Stimulated activated naive CD4-positive, alpha-beta T cell treated with Interleukin-2 at 50 U/mL for 16 hours (primary cell): Measurements from ENCODE around the gene ZNF682.
A peak's percentile ranks its signal among the peaks of the same experiment; 100 is the strongest.
"Not testable (repeated sequence)": the region's sequence is repeated elsewhere in the genome, so short reads cannot be mapped to it uniquely, and the experiment has no call there.

ENCODE experiments used
- DNase-seq: peaks from one replicate; lab custom pipeline; 2025; lab: John Stamatoyannopoulos, UW

The ZNF682 gene

GRCh38 chr19:20039203-20039723 is at the start of gene ZNF682:
Gene ZNF682, minus strand, starts transcription at chr19:20039505. Its CDS starts 160 bp downstream, at chr19:20039345.
- DNase-seq, result peak; percentile 94

DNA sequence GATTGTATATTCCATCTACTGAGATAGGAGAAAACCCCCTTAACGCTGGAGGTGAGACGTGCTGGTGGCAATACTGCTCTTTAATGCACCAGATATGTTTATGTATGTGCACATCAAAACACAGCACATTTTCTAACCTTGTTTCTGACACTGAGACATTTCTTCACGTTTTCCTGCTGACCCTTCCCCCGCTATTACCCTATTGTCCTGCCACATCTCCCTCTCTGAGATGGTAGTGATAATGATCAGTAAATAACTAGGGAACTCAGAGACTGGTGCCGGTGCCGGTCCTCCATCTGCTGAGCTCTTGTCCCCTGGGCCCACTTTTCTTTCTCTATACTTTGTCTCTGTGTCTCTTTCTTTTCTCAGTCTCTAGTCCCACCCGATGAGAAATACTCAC is 43.6 kb upstream of the ZNF682 start:
- not testable (repeated sequence) for DNase-seq

DNA sequence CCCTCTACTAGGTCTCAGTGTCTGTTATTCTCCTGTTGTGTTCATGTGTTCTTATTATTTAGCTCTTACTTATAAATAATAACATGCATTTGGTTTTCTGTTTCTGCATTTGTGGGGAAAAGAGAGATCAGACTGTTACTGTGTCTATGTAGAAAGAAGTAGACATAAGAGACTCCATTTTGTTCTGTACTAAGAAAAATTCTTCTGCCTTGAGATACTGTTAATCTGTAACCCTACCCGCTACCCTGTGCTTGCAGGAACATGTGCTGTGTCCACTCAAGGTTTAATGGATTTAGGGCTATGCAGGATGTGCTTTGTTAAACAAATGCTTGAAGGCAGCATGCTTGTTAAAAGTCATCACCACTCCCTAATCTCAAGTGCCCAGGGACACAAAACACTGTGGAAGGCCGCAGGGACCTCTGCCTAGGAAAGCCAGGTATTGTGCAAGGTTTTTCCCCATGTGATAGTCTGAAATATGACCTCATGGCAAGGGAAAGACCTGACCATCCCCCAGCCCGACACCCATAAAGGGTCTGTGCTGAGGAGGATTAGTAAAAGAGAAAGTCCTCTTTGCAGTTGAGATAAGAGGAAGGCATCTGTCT is 43.0 kb upstream of the ZNF682 start:
- DNase-seq, result not testable (repeated sequence)

DNA sequence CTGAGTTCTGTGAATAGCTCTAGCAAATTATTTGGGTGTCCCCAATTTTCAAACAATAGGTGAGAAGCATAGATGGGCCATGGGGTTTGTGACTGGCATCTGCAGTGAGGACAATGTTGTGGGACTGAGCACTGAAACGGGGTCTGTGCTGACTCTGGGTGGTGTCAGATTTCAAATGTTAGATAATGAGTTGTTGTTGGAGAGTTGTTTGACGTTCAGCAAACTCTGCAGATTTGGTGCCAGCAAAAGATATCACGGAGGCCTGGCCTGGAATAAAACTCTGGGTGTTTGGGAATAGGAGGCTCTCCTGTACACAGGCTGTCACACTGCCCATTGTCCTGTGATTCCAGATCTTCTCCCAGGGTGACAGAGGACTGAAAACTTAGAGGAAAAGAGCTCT is 41.4 kb upstream of the ZNF682 start:
- no peak for DNase-seq

GRCh38 chr19:20079476-20079875 is 40.2 kb upstream of the ZNF682 start:
- DNase-seq, result no peak

- DNase-seq, result no peak
Measured at GRCh38 chr19:20078581-20079031, 39.3 kb upstream of the ZNF682 start.

DNA sequence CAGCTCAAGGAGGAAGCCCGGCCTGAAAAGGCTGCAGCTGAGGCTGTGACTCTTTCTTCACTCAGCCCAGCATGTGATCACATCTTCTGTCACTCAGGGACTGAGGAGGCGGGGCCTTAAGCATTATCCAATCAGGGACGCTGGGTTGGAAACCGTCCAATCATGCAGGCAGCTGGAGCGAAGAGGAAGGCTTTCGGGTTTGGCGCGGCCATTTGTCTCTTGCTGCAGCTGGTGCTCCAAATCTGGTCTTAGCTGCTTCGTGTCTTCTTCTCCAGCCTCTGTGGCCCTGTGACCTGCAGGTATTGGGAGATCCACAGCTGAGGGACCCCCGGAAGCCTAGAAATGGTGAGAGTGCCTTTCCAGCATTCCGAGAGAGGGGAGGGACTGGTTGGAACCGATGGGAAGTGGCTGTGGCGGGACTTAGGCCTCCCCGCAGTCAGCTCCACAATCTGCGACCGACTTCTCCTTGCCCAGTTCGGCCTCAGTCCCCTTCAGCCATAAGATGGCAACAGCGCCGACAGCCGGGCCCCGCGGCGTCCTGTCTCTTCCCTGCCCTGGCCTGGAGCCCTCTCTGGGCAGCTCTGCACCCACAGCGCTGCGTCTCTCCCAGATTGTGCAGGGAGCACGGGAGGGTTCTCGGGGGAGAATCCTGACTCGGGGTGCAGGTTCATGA is 38.6 kb upstream of the ZNF682 start, which contains the start of gene ZNF90:
Gene ZNF90, plus strand, starts transcription at position 210 of the 673 bp plus-strand sequence. Its CDS starts 133 bp downstream, at position 343.
- DNase-seq, result peak; percentile 83

GRCh38 chr19:20072936-20073335 is 33.6 kb upstream of the ZNF682 start:
- no peak for DNase-seq

DNA sequence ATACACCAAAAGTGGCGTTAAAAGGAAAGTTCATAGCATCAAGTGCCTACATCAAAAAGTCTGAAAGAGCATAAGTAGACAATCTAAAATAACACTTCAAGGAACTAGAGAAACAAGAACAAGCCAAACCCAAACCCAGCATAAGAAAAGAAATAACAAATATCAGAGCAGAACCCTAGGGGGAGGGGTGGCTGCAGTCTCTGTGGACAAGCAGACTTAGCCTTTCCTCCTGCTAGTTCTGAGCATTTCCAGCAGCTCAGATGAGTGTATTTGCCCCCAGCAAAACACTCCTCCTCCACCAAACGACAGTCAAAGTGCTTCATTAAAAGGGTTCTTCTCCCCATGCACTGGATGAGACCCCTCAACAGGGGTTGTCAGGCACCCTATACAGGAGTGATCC is 31.4 kb upstream of the ZNF682 start:
- no peak for DNase-seq

DNA sequence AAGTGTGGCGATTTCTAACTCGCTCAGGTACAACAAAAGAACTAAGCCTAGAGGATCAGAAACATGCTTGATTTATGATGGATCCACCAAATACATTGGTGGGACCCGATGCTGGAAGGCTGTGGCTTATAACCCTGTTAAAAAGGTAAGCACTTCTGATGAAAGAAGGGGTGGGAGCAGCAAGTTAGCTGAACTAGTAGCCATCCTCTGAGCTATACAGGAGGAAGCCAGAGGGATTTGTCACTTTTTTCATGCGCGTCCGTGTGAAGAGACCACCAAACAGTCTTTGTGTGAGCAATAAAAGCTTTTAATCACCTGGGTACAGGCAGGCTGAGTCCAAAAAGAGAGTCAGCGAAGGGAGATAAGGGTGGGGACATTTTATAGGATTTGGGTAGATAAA is 29.3 kb upstream of the ZNF682 start:
- not testable (repeated sequence) for DNase-seq

GRCh38 chr19:20067943-20068342 is 28.6 kb upstream of the ZNF682 start:
- no peak for DNase-seq

DNA sequence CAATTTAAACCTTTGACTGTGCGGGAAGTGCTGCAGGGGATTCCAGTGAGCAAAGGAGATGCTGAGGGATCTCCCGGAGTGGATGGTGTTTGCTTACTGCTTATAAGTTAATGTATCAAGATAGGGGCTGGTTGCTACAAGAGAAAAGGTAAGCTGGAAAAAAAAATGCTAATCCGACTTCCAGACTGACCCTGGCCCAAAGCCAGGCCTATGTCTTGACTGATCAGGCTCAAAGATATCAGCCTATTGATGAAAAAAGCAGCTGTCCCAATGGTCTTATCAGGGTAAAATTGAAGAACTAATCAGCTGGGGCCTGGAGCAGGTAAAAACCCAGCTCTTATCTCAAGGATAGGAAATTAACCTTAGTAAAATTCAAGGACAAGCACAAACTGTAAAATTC is 27.6 kb upstream of the ZNF682 start:
- no peak for DNase-seq

DNA sequence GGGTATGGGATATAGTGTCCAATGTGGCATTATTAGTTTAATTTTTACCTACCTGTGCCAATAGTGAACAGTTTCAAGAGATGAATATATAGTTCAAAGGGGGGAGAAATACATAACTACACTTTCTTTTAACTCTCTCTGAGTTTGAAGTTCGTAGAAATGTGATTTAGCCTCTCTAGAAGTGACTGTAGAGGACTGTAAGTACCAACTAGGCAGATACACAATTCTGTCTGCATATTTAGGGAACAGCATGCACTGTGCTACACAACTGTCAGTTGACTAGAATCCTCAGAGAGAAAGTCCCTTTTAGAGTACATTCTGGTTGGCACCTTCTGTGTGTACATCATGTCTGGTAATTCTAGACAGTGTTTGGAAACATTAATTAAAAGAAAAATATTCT is 21.0 kb upstream of the ZNF682 start:
- DNase-seq, result no peak

- DNase-seq, result not testable (repeated sequence)
Measured at GRCh38 chr19:20058738-20059137, 19.4 kb upstream of the ZNF682 start.

DNA sequence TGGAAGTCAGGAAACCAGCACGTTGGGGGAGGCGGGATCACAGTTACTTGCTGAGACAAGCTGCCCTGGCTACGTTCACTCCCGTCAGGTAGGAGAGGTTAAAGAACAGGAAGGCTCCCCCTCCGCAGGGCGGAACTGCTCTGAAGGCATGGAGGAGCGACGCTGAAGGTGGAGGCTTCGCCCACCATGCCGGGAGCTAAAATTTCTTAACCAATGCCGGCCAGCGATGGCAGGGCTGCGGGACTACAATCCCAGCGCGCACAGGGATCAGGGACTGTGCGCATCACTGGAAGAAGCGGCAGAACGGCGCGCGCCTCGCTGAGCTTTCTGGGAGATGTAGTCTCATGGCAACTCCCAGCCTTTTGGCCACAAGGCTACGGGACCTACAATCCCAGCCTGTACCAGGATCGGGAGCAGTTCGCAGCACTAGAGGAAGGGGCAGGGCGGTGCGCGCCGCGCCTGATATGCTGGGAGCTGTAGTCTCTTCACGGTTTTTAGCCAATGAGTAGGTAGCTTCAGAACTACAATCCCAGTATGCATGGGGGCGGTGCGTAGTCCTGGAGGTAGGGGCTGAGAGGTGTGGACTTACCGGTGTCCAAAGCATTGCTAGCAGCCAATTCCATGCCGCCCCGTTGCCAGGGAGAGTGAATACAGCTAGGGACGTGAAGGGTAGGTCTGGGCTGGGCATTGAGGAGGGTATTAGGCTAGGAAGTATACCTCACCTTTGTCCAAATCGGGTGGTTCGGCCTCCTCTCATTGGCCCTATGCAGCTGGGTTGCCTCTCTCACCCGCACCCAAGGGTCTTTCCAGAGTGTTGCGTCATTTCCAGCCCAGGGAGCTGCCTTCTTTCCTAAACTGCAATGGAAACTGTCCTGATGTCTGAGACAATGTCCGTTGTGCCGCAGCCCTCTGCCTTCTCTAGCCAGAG is 12.8 kb upstream of the ZNF682 start:
- DNase-seq, result peak; percentile 66

DNA sequence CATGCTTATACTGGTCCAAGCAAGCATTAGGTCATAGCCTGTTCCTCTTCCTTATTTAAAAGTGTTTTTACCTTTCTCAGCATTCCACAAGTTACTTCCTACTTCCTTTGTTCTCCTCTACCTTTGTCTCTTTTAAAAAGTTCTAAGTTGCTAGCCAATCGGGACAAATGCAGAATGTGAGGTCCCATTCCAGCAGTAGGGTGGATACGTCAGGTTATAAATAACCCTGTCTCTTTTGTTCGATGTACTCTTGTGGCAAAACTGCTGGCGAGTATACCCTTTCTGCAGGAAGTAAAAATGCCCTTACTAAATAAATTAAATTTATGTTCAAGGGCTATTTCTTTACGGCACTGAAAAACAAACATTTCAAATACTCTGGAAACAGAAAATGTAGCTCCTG is 6.4 kb upstream of the ZNF682 start:
- not testable (repeated sequence) for DNase-seq

DNA sequence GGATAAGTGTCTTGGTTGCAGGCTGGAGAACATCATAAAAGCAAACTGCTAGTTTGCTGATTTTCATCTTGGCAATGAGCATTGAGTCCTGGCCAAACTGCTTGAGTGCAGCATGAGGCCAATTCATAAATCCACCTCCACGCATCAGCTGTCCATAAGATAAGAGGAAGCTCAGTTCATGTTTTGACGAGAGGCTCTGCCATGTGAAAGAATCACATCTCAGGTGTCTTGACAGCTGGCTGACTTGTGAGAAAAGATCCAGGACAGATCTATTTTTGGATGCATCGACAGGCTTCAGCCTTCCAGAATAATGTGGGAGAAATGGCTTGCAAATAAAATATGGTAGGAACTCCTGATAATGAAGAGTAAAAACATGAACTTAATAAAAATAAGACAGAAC is 5.4 kb upstream of the ZNF682 start:
- no peak for DNase-seq

DNA sequence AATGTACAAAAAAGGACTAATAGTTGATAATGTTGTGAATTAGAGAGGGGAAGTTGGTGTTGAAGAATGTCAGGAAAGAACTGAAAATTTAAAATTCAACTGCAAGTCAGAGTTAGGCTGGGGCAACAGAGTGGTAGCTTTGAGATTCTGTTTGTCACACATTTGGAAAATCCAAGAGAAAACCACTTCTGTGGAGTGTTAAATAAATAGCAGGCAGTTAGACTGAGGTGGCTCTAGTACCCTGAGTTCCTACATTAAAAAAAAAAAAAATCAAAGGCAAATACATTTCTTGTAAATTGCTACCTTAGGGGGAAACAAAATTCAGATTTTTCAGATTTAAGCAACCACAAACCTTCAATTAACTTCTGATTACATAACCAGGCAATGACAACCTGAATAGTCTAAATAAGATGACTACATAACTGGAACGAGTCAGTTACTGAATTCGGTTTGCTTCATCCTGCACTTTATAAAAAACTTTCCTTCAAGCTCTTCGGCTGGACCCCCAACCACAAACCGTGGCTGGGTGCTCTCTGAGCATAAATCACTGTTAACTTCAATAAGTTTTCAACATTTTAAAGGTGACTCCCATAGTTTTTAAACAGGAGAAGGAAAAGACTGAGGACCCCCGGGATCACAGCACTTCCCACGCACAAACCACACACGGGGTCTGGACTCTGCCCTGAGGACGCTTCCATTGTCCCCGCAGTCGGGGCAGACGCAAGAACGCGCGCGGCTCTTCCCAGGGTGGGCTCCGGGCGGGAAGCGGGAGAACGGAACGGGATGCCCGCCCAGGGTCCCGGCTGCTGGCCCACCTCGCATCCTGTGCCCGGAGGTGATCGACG is 725 bp downstream of the ZNF682 start:
- no peak for DNase-seq

- no peak for DNase-seq
Measured at GRCh38 chr19:20035935-20036334, 3.4 kb downstream of the ZNF682 start.

DNA sequence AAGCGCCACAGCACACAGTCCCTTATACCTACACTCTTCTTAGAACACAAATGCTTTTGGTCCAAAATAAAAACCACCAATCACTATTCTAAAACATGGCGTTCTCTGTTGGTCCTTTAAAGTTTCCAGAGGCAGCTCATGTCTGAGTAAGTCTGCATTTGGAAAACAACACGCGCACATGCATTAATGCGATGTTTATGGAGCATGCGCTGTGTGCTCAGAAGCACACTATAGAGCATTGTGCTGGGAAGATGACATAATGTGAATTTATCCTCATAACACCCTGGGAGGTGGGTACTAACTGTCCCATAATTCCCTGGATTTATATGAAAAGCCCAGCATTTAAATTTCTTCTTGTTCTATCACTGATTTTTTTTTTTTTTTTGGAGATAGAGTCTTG is 10.7 kb downstream of the ZNF682 start:
- no peak for DNase-seq

- no peak for DNase-seq
Measured at GRCh38 chr19:20005741-20006140, 33.6 kb downstream of the ZNF682 start.
